ENCODE measurements around the gene SEMA5B. TPM values are rescaled to one million over a fixed set of nuclear protein-coding genes. Genes with fewer than 3 reads are reported as not detected.

Gene SEMA5B
- total RNA-seq, 1 donor from 2014 or later = 5.2 TPM

- ATAC-seq (no peak), DNase-seq (ENCODE audit: missing footprints) (no peak)
- intact Hi-C loops (cut with DNase I) = no loop called here
These were observed 3.5 kb upstream of the SEMA5B start for GRCh38 chr3:123031051-123031450.

GRCh38 chr3:123028233-123028828, 768 bp upstream of the SEMA5B start:
- no peak for DNase-seq (ENCODE audit: missing footprints)
- ATAC-seq = peak; percentile 64

GRCh38 chr3:123026565-123027291, 835 bp downstream of the SEMA5B start:
- intact Hi-C loops (cut with DNase I) = loop anchor here (5.0 to 10.0 kb wide), 3 partner anchors 44 to 1482 kb away; partner anchors contain the start of gene POLQ
- peak; percentile 52 for ATAC-seq
- DNase-seq (ENCODE audit: missing footprints) = no peak

More at GRCh38 chr3:123028233-123028828, 768 bp upstream of the SEMA5B start:
- intact Hi-C loops (cut with DNase I) = loop anchor here (1.0 to 10.0 kb wide), 4 partner anchors 46 to 1484 kb away; partner anchors contain the start of gene POLQ

GRCh38 chr3:123025642-123026521, 1.7 kb downstream of the SEMA5B start:
- no peak for DNase-seq (ENCODE audit: missing footprints)

GRCh38 chr3:123024056-123024455, 3.5 kb downstream of the SEMA5B start:
- no peak for ATAC-seq
- intact Hi-C loops (cut with DNase I) = loop anchor here (10.0 kb wide), 1 partner anchor 1479 kb away; the partner anchor contains the start of gene POLQ
- no peak for DNase-seq (ENCODE audit: missing footprints)

More at GRCh38 chr3:123025642-123026521, 1.7 kb downstream of the SEMA5B start:
- ATAC-seq = no peak
- intact Hi-C loops (cut with DNase I) = loop anchor here (5.0 to 10.0 kb wide), 3 partner anchors 44 to 1481 kb away; partner anchors contain the start of gene POLQ

- intact Hi-C loops (cut with DNase I) = loop anchor here (10.0 kb wide), 1 partner anchor 1477 kb away; the partner anchor contains the start of gene POLQ
- DNase-seq (ENCODE audit: missing footprints) (no peak), ATAC-seq (no peak)
These were observed 5.5 kb downstream of the SEMA5B start for GRCh38 chr3:123021996-123022510.

- intact Hi-C loops (cut with DNase I) = loop anchor here (10.0 kb wide), 1 partner anchor 1477 kb away; the partner anchor contains the start of gene POLQ
These were observed 6.2 kb downstream of the SEMA5B start for GRCh38 chr3:123021388-123021787.

GRCh38 chr3:123020709-123021108, 6.9 kb downstream of the SEMA5B start:
- intact Hi-C loops (cut with DNase I) = loop anchor here (10.0 kb wide), 1 partner anchor 1476 kb away; the partner anchor contains the start of gene POLQ
- ATAC-seq (no peak), DNase-seq (ENCODE audit: missing footprints) (no peak)

More at GRCh38 chr3:123021388-123021787, 6.2 kb downstream of the SEMA5B start:
- no peak for ATAC-seq
- DNase-seq (ENCODE audit: missing footprints) = no peak

GRCh38 chr3:123019591-123019990, 8.0 kb downstream of the SEMA5B start:
- intact Hi-C loops (cut with DNase I) = no loop called here
- no peak for DNase-seq (ENCODE audit: missing footprints)
- ATAC-seq = no peak

- intact Hi-C loops (cut with DNase I) = no loop called here
- no peak for ATAC-seq
- no peak for DNase-seq (ENCODE audit: missing footprints)
These were observed 8.4 kb downstream of the SEMA5B start for GRCh38 chr3:123019161-123019560.

GRCh38 chr3:123018683-123019082, 8.9 kb downstream of the SEMA5B start:
- no peak for ATAC-seq
- intact Hi-C loops (cut with DNase I) = no loop called here
- no peak for DNase-seq (ENCODE audit: missing footprints)

- intact Hi-C loops (cut with DNase I) = no loop called here
- ATAC-seq (no peak), DNase-seq (ENCODE audit: missing footprints) (no peak)
These were observed 12.0 kb downstream of the SEMA5B start for GRCh38 chr3:123015596-123015995.

- no peak for DNase-seq (ENCODE audit: missing footprints)
- peak; percentile 58 for ATAC-seq
- intact Hi-C loops (cut with DNase I) = no loop called here
These were observed 13.7 kb downstream of the SEMA5B start for GRCh38 chr3:123013876-123014275.

GRCh38 chr3:123012652-123013051, 14.9 kb downstream of the SEMA5B start:
- no peak for DNase-seq (ENCODE audit: missing footprints)
- intact Hi-C loops (cut with DNase I) = no loop called here
- no peak for ATAC-seq

- intact Hi-C loops (cut with DNase I) = no loop called here
- DNase-seq (ENCODE audit: missing footprints) (no peak), ATAC-seq (no peak)
These were observed 16.1 kb downstream of the SEMA5B start for GRCh38 chr3:123011447-123011846.

- intact Hi-C loops (cut with DNase I) = no loop called here
- ATAC-seq = no peak
- DNase-seq (ENCODE audit: missing footprints) = no peak
These were observed 18.7 kb downstream of the SEMA5B start for GRCh38 chr3:123008840-123009239.

- ATAC-seq (no peak), DNase-seq (ENCODE audit: missing footprints) (no peak)
- intact Hi-C loops (cut with DNase I) = no loop called here
These were observed 21.0 kb downstream of the SEMA5B start for GRCh38 chr3:123006609-123007008.

GRCh38 chr3:123005291-123005690, 22.3 kb downstream of the SEMA5B start:
- ATAC-seq = no peak
- intact Hi-C loops (cut with DNase I) = no loop called here
- DNase-seq (ENCODE audit: missing footprints) = no peak
